Ishikawa (cell line): Measurements from ENCODE around the gene SS18.

Experiments used
- CREB1 ChIP-seq: IDR thresholded peaks from 2 replicates; pipeline ENCODE4 v1.6.1; 2012; ENCODE audit warnings: low read depth
- FOXM1 ChIP-seq: IDR thresholded peaks from 2 replicates; pipeline ENCODE4 v1.6.1; 2012; ENCODE audit warnings: low read depth, borderline replicate concordance
- TAF1 ChIP-seq: IDR thresholded peaks from 2 replicates; pipeline ENCODE4 v1.6.1; 2012; ENCODE audit warnings: low read depth, mild to moderate bottlenecking
- USF1 ChIP-seq: IDR thresholded peaks from 2 replicates; pipeline ENCODE4 v1.6.1; 2012
- YY1 ChIP-seq: IDR thresholded peaks from 2 replicates; pipeline ENCODE4 v1.6.1; 2012; ENCODE audit warnings: low read depth

DNA sequence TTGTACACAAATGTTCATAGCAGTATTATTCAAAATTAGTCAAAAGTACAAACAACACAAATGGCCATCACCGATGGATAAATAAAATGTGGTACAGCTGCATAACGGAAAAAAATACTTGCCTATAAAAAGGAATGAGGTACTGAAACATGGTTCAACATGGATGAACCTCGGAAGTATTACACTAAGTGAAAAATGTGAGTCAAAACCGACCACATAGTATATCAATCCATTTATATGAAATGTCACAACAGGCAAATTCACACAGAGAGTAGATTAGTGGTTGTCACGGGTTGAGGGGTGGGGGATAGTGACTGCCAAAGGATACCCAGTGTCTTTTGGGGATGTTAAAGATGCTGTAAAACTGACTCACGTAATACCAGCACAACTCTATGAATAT lies 3.5 kb downstream of the SS18 start:
- no peak for TF ChIP-seq USF1
- no peak for TF ChIP-seq CREB1
- no peak for TF ChIP-seq TAF1
- no peak for TF ChIP-seq YY1
- TF ChIP-seq FOXM1: no peak
